KMS-11 (cell line): ENCODE results near the gene RAB5B.

ENCODE experiments used
- H2AFZ ChIP-seq: fragments of 200-600 bp; sonication (generic); 2 replicates; pipeline ENCODE4 v1.6.1; 2016; ENCODE audit warnings: antibody characterized with exemption, mixed run types, low read depth
- H3K27ac ChIP-seq: fragments of 200-600 bp; sonication (generic); 2 replicates; pipeline ENCODE4 v1.6.1; 2016; ENCODE audit warnings: mild to moderate bottlenecking, mixed run types
- H3K27me3 ChIP-seq: fragments of 200-600 bp; sonication (generic); 2 replicates; pipeline ENCODE4 v1.6.1; 2017; ENCODE audit warnings: mild to moderate bottlenecking, low read depth, mixed run types, moderate library complexity; ENCODE audit not compliant: insufficient read depth
- H3K36me3 ChIP-seq: fragments of 200-600 bp; sonication (generic); 2 replicates; pipeline ENCODE4 v1.6.1; 2017; ENCODE audit warnings: mild to moderate bottlenecking, mixed run types; ENCODE audit not compliant: insufficient read depth
- H3K4me1 ChIP-seq: fragments of 200-600 bp; sonication (generic); 2 replicates; pipeline ENCODE4 v1.6.1; 2016; ENCODE audit warnings: mild to moderate bottlenecking, low read depth, mixed run types; ENCODE audit not compliant: poor library complexity, severe bottlenecking
- H3K4me2 ChIP-seq: fragments of 200-600 bp; sonication (generic); 2 replicates; pipeline ENCODE4 v1.7.0; 2016; ENCODE audit warnings: mild to moderate bottlenecking, mixed run types
- H3K4me3 ChIP-seq: fragments of 200-600 bp; sonication (generic); IDR thresholded peaks from 2 replicates; pipeline ENCODE4 v1.6.1; 2017; ENCODE audit warnings: low read depth, low read length, mixed read lengths; ENCODE audit not compliant: insufficient read depth
- H3K79me2 ChIP-seq: fragments of 200-600 bp; sonication (generic); 2 replicates; pipeline ENCODE4 v1.6.1; 2016; ENCODE audit warnings: low read depth, mixed run types; ENCODE audit not compliant: insufficient read depth
- H3K9ac ChIP-seq: fragments of 200-600 bp; sonication (generic); 2 replicates; pipeline ENCODE4 v1.6.1; 2016; ENCODE audit warnings: mild to moderate bottlenecking, mixed run types
- H4K20me1 ChIP-seq: fragments of 200-600 bp; sonication (generic); 2 replicates; pipeline ENCODE4 v1.6.1; 2016; ENCODE audit warnings: mild to moderate bottlenecking, mixed run types; ENCODE audit not compliant: insufficient read depth
- TF ChIP-seq, protein P1 (sequence below): fragments of 200-600 bp; sonication (generic); conservative IDR thresholded peaks from 2 replicates; pipeline ENCODE4 v1.6.1; 2017; ENCODE audit warnings: low read depth, mild to moderate bottlenecking, antibody characterized with exemption, low read length, moderate library complexity, mixed read lengths

RAB5B gene

DNA sequence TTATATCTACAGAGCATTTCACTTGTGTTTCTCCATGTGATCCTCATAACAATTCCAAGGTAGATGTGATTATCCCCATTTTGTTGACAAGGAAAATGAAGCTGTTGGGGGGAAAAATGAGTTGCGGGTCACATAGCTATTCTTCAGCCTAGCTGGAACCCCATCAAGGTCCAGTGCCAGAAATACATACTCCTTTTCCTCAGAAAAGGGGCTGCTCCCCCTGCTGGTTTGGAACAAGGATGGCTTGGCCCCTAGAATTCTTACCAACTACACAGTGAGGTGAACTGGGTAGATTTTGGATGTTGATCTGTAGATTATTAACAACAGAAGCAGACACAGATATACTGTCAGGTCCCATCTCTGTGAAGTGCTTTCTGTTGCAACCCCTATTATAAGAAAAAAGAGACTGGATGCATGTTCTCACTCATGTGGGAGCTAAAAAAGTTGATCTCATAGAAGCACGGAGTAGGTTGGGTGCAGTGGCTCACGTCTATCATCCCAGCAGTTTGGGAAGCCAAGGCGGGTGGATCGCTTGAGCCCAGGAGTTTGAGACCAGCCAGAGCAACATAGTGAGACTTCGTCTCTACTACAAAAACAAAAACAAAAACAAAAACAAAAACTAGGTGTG lies 55.9 kb downstream of the RAB5B start:
- Histone ChIP-seq H2AFZ (no peak overlapping the region), H3K4me2 (no peak overlapping the region)

DNA sequence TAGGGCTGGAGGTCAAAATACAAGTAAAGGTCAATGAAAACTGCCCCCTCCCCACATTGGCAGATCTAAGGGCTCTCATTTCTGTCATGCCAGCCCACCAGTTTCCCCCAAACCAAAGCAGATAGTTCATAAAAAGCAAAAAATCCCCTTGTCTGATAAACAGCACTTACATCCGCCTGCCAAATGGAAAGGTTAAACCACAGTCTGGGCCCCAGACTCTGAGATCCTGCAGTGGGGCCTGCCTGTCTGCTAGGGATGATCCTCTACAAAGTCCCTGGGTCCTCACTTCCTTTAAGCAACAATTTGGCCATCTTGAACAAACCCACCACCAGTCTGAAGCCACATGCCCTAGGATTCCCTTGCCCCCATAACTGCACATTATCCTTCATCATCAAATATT lies 58.1 kb downstream of the RAB5B start:
- no peak overlapping the region for H3K4me2 ChIP-seq
- TF ChIP-seq, protein P1, sequence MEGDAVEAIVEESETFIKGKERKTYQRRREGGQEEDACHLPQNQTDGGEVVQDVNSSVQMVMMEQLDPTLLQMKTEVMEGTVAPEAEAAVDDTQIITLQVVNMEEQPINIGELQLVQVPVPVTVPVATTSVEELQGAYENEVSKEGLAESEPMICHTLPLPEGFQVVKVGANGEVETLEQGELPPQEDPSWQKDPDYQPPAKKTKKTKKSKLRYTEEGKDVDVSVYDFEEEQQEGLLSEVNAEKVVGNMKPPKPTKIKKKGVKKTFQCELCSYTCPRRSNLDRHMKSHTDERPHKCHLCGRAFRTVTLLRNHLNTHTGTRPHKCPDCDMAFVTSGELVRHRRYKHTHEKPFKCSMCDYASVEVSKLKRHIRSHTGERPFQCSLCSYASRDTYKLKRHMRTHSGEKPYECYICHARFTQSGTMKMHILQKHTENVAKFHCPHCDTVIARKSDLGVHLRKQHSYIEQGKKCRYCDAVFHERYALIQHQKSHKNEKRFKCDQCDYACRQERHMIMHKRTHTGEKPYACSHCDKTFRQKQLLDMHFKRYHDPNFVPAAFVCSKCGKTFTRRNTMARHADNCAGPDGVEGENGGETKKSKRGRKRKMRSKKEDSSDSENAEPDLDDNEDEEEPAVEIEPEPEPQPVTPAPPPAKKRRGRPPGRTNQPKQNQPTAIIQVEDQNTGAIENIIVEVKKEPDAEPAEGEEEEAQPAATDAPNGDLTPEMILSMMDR: no peak
- no peak overlapping the region for H2AFZ ChIP-seq
- no peak overlapping the region for H3K4me3 ChIP-seq
- no peak overlapping the region for H3K9ac ChIP-seq
- no peaks in the 10 kb centered on the region for H3K4me1 ChIP-seq
- H3K27me3 ChIP-seq: no peaks in the 10 kb centered on the region
- no peak overlapping the region for H3K27ac ChIP-seq
- H4K20me1 ChIP-seq: no peaks in the 10 kb centered on the region
- H3K36me3 ChIP-seq: no peaks in the 10 kb centered on the region
- H3K79me2 ChIP-seq: no peaks in the 10 kb centered on the region

More for the DNA sequence above, 55.9 kb downstream of the RAB5B start:
- H3K4me1 ChIP-seq: no peaks in the 10 kb centered on the region
- H3K27me3 ChIP-seq: no peaks in the 10 kb centered on the region
- H3K4me3 ChIP-seq: no peak overlapping the region
- no peaks in the 10 kb centered on the region for H3K36me3 ChIP-seq
- H3K79me2 ChIP-seq: no peaks in the 10 kb centered on the region
- H3K9ac ChIP-seq: no peak overlapping the region
- TF ChIP-seq, protein P1: peak; percentile 99
- H4K20me1 ChIP-seq: no peaks in the 10 kb centered on the region
- no peak overlapping the region for H3K27ac ChIP-seq

DNA sequence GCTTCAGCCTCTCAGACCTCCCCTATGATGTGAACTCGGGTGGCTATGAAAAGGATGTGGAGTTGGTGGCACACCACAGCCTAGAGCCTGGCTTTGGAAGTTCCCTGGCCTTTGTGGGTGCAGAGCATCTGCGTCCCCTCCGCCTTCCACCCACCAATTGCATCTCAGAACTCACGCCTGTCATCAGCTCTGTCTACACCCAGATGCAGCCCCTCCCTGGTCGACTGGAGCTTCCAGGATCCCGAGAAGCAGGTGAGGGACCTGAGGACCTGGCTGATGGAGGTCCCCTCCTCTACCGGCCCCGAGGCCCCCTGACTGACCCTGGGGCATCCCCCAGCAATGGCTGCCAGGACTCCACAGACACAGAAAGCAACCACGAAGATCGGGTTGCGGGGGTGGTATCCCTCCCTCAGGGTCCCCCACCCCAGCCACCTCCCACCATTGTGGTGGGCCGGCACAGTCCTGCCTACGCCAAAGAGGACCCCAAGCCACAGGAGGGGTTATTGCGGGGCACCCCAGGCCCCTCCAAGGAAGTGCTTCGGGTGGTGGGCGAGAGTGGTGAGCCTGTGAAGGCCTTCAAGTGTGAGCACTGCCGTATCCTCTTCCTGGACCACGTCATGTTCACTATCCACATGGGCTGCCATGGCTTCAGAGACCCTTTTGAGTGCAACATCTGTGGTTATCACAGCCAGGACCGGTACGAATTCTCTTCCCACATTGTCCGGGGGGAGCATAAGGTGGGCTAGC lies 60.9 kb downstream of the RAB5B start:
- Histone ChIP-seq H2AFZ (no peak overlapping the region), H3K79me2 (no peaks in the 10 kb centered on the region)

DNA sequence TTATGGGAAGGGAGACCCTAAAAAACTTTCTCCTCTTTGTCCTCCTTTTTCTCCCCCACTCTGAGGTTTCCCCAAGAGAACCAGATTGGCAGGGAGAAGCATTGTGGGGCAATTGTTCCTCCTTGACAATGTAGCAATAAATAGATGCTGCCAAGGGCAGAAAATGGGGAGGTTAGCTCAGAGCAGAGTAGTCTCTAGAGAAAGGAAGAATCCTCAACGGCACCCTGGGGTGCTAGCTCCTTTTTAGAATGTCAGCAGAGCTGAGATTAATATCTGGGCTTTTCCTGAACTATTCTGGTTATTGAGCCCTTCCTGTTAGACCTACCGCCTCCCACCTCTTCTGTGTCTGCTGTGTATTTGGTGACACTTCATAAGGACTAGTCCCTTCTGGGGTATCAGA lies 63.3 kb downstream of the RAB5B start:
- TF ChIP-seq, protein P1: no peak
- H3K27ac ChIP-seq: no peak overlapping the region

More for the DNA sequence above, 60.9 kb downstream of the RAB5B start:
- Histone ChIP-seq H3K4me2 (no peak overlapping the region), H3K9ac (no peak overlapping the region), H3K27me3 (no peaks in the 10 kb centered on the region), H4K20me1 (no peaks in the 10 kb centered on the region), H3K4me1 (peaks cover 4% of the 10 kb centered on the region), H3K36me3 (no peaks in the 10 kb centered on the region), H3K4me3 (no peak overlapping the region), H3K27ac (no peak overlapping the region)
- TF ChIP-seq, protein P1: no peak

More for the DNA sequence above, 63.3 kb downstream of the RAB5B start:
- Histone ChIP-seq H2AFZ (no peak overlapping the region), H3K79me2 (peaks cover 4% of the 10 kb centered on the region), H3K4me3 (no peak overlapping the region), H3K4me1 (peaks cover 12% of the 10 kb centered on the region), H3K27me3 (no peaks in the 10 kb centered on the region), H3K9ac (no peak overlapping the region), H3K36me3 (no peaks in the 10 kb centered on the region), H3K4me2 (no peak overlapping the region), H4K20me1 (no peaks in the 10 kb centered on the region)
